Measurements from ENCODE around the gene RNF214.

- TF ChIP-seq TAF1 (IDR thresholded peaks at IDR 0.05; ENCODE audit: borderline replicate concordance, low read depth, low read length) (no peak), POLR2AphosphoS5 (IDR thresholded peaks at IDR 0.05; ENCODE audit: low read depth, low read length) (no peak)
These were observed 29.9 kb upstream of the RNF214 start for GRCh38 chr11:117202386-117203068.
